ENCODE measurements around the gene SSC5D. TPM values are rescaled to one million over a fixed set of nuclear protein-coding genes. Genes with fewer than 3 reads are reported as not detected.

Gene SSC5D
- total and polyA plus RNA-seq, 2 of the 4 experiments (the other 2 are of a cell fraction): 1.4 to 19.1 TPM

DNA sequence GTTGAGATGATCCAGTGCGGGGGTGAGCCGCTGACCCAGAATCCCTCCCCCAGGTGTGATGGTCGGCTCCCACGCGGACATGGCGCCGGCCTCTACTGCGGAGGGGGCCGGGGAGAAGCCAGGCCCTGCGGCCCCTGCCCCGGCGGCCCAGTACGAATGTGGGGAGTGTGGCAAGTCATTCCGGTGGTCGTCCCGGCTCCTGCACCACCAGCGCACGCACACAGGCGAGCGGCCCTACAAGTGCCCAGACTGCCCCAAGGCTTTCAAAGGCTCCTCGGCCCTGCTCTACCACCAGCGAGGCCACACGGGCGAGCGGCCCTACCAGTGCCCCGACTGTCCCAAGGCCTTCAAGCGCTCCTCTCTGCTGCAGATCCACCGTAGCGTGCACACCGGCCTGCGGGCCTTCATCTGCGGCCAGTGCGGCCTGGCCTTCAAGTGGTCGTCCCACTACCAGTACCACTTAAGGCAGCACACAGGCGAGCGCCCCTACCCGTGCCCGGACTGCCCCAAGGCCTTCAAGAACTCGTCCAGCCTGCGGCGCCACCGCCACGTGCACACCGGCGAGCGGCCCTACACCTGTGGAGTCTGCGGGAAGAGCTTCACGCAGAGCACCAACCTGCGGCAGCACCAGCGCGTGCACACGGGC, 7.0 kb upstream of the SSC5D start:
- Histone ChIP-seq H2BK5ac (ENCODE audit: low read depth, low read length, poor library complexity, severe bottlenecking) (no peak overlapping the region), H2BK120ac (ENCODE audit: low read depth, low read length) (no peak overlapping the region), H3K4me3 (ENCODE audit: insufficient read depth, low read depth, low read length) (no peak overlapping the region), H2AFZ (replicated peaks; ENCODE audit: low read length, poor library complexity) (no peak overlapping the region), H3K4me1 (ENCODE audit: control insufficient read depth, insufficient read depth, low read length) (peaks cover 12% of the 10 kb centered on the region), H3K18ac (ENCODE audit: low read depth, low read length) (no peak overlapping the region), H3K9me1 (ENCODE audit: insufficient read depth, low read length) (peaks cover 14% of the 10 kb centered on the region), H2BK15ac (ENCODE audit: low read depth, low read length) (no peak overlapping the region), H2AK9ac (replicated peaks; ENCODE audit: low read depth, low read length, poor library complexity) (no peak overlapping the region), H3K9ac (ENCODE audit: low read depth, low read length) (no peak overlapping the region), H3K9me3 (ENCODE audit: control insufficient read depth, insufficient read depth, low read length) (no peaks in the 10 kb centered on the region), H3K79me1 (ENCODE audit: low read depth in 1 of 2, low read length in 2 of 2) (peaks cover 19 to 59% of the 10 kb centered on the region in 2 experiments), H3K4me2 (ENCODE audit: low read depth, low read length) (no peak overlapping the region), H2BK20ac (ENCODE audit: low read depth, low read length) (no peak overlapping the region), H2AK5ac (ENCODE audit: low read depth, low read length) (no peak overlapping the region), H3K56ac (ENCODE audit: extremely low read depth, insufficient read depth, low read length) (no peak overlapping the region), H3K36me3 (ENCODE audit: control insufficient read depth, insufficient read depth, low read length) (peaks cover 12% of the 10 kb centered on the region; the same call in 1 of the 2 replicates), H3K14ac (replicated peaks; ENCODE audit: low read depth, low read length) (no peak overlapping the region), H3K23ac (ENCODE audit: low read depth, low read length) (no peak overlapping the region), H4K20me1 (ENCODE audit: insufficient read depth, low read length) (no peaks in the 10 kb centered on the region; the same call in 1 of the 2 replicates), H4K8ac (ENCODE audit: low read depth in 2 of 2, low read length in 2 of 2) (no peak overlapping the region), H4K91ac (ENCODE audit: insufficient read depth, low read depth, low read length) (no peak overlapping the region), H3K27me3 (ENCODE audit: control insufficient read depth, insufficient read depth, low read length) (no peaks in the 10 kb centered on the region), H4K5ac (ENCODE audit: low read depth, low read length) (no peak overlapping the region), H3K27ac (ENCODE audit: insufficient read depth, low read length) (no peak overlapping the region), H3K4ac (ENCODE audit: low read depth, low read length) (no peak overlapping the region)
- dilution Hi-C loops (cut with HindIII; ENCODE audit: low sequenced_read_pairs, unreplicated experiment) (no loop called here), intact Hi-C loops (cut with micrococcal nuclease) (no loop called here), in situ Hi-C loops (cut with MboI; ENCODE audit: low sequenced_read_pairs) (loop anchor here (25.0 kb wide), 1 partner anchor 1019 kb away; the partner anchor contains the start of genes CDC42EP5 and LENG9)
- ChIA-PET CTCF (no interaction called here), POLR2A (ENCODE audit: unreplicated experiment) (no interaction called here)
- ATAC-seq (ENCODE audit: low read depth) (no peak), DNase-seq (no peak)
- no TSS peak for BruUV-seq (replicated peaks)
- 94% methylated on average over 22 of the region's 52 CpGs; no CpG with 5 or more reads in 1 of the 2 experiments for WGBS, 2 experiments (ENCODE audit: extremely low coverage in 2 of 2, insufficient read length in 1 of 2)
- TF ChIP-seq CHD1 (IDR thresholded peaks at IDR 0.05; ENCODE audit: low read depth, low read length) (no peak), MXI1 (IDR thresholded peaks at IDR 0.05; ENCODE audit: borderline replicate concordance, low read depth, low read length) (no peak), POLR2A (IDR thresholded peaks at IDR 0.05; ENCODE audit: low read depth, low read length) (no peak), CEBPB (IDR thresholded peaks at IDR 0.05; ENCODE audit: low read depth, low read length) (no peak), BHLHE40 (IDR thresholded peaks at IDR 0.05; ENCODE audit: low read depth, low read length) (no peak), RFX5 (IDR thresholded peaks at IDR 0.05; ENCODE audit: low read depth, low read length) (no peak), MAZ (IDR thresholded peaks at IDR 0.05; ENCODE audit: borderline replicate concordance, low read depth, low read length) (no peak), NFE2L2 (IDR thresholded peaks at IDR 0.05; ENCODE audit: low read depth, low read length) (no peak), RAD21 (IDR thresholded peaks at IDR 0.05; ENCODE audit: low read length) (no peak), MAFK (IDR thresholded peaks at IDR 0.05; ENCODE audit: low read depth, low read length) (no peak), FOS (IDR thresholded peaks at IDR 0.05; ENCODE audit: low read depth, low read length) (no peak)
- TF ChIP-seq, protein P1, sequence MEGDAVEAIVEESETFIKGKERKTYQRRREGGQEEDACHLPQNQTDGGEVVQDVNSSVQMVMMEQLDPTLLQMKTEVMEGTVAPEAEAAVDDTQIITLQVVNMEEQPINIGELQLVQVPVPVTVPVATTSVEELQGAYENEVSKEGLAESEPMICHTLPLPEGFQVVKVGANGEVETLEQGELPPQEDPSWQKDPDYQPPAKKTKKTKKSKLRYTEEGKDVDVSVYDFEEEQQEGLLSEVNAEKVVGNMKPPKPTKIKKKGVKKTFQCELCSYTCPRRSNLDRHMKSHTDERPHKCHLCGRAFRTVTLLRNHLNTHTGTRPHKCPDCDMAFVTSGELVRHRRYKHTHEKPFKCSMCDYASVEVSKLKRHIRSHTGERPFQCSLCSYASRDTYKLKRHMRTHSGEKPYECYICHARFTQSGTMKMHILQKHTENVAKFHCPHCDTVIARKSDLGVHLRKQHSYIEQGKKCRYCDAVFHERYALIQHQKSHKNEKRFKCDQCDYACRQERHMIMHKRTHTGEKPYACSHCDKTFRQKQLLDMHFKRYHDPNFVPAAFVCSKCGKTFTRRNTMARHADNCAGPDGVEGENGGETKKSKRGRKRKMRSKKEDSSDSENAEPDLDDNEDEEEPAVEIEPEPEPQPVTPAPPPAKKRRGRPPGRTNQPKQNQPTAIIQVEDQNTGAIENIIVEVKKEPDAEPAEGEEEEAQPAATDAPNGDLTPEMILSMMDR (conservative IDR thresholded peaks at IDR 0.05; ENCODE audit: low read depth, low read length): no peak
- TF ChIP-seq, protein P2, sequence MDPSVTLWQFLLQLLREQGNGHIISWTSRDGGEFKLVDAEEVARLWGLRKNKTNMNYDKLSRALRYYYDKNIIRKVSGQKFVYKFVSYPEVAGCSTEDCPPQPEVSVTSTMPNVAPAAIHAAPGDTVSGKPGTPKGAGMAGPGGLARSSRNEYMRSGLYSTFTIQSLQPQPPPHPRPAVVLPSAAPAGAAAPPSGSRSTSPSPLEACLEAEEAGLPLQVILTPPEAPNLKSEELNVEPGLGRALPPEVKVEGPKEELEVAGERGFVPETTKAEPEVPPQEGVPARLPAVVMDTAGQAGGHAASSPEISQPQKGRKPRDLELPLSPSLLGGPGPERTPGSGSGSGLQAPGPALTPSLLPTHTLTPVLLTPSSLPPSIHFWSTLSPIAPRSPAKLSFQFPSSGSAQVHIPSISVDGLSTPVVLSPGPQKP (IDR thresholded peaks at IDR 0.05; ENCODE audit: borderline replicate concordance, low read depth, low read length): no peak
- TF ChIP-seq, protein P3, sequence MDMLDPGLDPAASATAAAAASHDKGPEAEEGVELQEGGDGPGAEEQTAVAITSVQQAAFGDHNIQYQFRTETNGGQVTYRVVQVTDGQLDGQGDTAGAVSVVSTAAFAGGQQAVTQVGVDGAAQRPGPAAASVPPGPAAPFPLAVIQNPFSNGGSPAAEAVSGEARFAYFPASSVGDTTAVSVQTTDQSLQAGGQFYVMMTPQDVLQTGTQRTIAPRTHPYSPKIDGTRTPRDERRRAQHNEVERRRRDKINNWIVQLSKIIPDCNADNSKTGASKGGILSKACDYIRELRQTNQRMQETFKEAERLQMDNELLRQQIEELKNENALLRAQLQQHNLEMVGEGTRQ (IDR thresholded peaks at IDR 0.05; ENCODE audit: low read depth, low read length): no peak

All from IMR-90 (cell line).